Stimulated activated naive CD4-positive, alpha-beta T cell (primary cell): ENCODE data around the gene ST3GAL3.

Source experiments
- DNase-seq, 6 experiments: peaks; one replicate each; lab custom pipeline; 2025; lab: John Stamatoyannopoulos, UW

ST3GAL3 gene

GRCh38 chr1:43878854-43879253 is 171.5 kb downstream of the ST3GAL3 start:
- DNase-seq: peak in 1 of 6 experiments; percentile 7

GRCh38 chr1:43879414-43879813 is 172.1 kb downstream of the ST3GAL3 start:
- no peak for DNase-seq

GRCh38 chr1:43879996-43880395 is 172.7 kb downstream of the ST3GAL3 start:
- no peak for DNase-seq

DNA sequence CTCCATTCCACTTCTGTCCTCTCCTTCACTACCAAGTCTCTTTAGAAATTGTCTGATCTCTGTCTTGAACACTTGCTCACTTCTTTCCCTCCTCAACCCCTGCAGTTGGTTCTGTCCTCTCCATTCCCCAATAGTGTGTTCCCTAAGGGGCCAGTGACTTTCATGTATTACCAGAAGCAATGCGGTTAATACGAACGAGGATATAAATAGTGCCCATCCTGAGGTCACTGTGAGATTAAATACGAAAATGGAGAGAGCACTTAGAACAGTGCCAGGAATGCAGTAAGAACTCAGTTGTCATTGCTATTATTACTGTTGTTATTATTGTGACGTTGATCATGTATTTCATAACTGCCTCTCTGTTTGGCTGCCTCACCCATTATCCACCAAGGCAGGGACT is 173.3 kb downstream of the ST3GAL3 start:
- DNase-seq: no peak

DNA sequence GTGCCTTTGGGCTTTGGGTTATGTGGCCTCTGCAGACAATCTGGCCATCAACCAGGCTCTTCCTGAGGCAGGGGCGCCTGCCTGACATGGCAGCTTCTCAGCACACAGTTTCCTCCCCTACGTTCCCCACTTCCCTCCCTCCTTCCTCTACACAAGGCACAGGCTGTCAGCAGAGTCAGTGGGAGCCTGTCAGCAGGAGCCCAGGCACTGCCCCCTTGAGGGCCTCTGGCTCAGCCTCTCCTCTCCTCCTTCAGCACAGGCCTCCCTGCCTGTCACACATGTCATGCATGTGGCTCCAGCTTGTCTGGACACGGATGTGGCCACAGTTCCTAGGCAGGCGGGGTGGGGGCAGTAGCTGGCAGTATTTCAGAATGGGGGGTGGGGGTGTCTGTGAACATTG is 174.1 kb downstream of the ST3GAL3 start:
- no peak for DNase-seq

DNA sequence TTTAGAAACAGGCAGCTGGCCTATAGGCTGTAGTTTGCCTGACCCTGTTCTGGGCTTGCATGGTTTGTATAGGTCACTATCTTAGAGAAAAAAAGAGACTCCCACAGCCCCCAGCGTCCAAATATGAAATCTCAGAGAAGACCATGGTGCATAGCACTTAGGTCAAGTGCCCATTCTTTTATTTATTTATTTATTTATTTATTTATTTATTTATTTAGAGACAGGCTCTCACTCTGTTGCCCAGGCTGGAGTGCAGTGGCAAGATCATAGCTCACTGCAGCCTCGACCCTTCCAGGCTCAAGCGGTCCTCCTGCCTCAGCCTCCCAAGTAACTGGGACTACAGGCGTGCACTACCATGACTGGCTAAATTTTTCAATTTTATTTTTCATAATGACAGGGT is 175.4 kb downstream of the ST3GAL3 start:
- DNase-seq: no peak

- no peak for DNase-seq
Measured at GRCh38 chr1:43883321-43883720, 176.0 kb downstream of the ST3GAL3 start.

- DNase-seq: no peak
Measured at GRCh38 chr1:43885279-43885801, 178.0 kb downstream of the ST3GAL3 start.

GRCh38 chr1:43887748-43888147 is 180.4 kb downstream of the ST3GAL3 start:
- no peak for DNase-seq

DNA sequence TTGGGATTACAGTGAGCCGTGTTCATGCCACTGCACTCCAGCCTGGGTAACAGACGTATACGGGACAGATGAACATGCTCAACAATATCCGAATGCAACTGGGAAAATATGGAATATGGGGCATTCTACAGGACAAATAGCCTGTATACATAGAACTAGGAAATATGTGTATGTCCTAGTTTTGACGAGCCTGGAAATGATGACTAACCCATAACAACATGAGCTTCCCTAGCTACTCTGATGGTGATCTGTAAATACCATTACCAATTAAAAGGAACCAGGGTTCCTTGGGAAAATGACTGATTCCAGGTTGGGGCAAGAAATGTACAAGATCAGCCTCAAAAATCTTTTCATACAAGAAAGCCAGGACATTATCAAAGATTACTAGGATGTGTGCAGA is 183.5 kb downstream of the ST3GAL3 start:
- no peak for DNase-seq

DNA sequence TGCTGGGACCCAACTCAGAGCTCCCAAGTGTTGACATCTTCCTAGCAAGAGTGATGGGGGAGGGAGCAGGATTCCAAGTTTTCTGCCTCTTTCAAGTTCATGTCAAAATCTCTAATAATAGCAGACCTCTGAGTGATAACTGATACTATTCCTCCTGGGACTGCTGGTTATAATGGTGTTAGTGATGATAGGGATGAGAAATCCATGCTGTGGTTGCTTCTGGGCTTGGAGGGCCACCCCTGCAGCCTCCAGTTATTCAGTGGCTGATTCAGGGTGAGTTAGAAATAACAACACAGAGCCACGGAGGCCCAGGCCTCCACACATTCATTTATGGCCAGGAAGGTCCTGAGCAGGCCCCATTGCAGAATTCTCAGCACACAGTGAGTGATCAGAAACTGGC is 185.7 kb downstream of the ST3GAL3 start:
- no peak for DNase-seq

DNA sequence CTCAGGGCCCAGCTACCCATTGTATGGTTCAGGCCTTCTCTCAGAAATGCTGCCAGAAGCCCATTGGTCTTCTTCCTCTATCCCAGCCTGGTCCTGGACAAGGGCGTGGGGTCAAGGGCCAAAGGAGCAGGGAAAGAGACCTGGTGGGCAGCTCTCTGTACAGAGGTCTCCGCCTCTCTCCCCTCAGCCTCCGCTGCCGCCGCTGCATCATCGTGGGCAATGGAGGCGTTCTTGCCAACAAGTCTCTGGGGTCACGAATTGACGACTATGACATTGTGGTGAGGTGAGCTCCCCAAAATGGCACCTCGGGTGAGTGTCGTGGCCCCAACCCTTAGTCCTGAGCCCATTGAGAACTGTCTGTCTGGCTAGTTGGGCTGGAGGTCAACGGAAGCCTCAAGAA is 191.6 kb downstream of the ST3GAL3 start:
- no peak for DNase-seq

DNA sequence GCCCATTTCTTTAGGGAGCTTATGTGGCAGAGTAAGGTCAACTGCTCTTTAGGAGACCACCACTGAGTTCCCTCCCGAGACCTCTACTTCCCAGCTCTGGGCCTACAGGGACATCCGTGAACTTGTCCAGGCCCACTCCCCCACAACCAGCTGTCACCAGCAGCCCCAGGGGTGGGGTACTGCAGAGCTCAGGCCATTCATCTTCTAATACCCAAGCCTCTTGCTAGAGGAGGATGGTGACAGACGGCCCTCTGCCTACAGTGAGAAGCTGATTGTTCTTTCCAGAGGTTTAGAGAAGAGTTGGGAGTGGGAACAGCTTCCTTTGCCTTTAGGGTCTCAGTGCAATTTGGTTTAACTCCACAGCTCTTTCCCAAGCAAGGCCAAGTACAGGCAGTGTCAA is 193.1 kb downstream of the ST3GAL3 start:
- no peak for DNase-seq

DNA sequence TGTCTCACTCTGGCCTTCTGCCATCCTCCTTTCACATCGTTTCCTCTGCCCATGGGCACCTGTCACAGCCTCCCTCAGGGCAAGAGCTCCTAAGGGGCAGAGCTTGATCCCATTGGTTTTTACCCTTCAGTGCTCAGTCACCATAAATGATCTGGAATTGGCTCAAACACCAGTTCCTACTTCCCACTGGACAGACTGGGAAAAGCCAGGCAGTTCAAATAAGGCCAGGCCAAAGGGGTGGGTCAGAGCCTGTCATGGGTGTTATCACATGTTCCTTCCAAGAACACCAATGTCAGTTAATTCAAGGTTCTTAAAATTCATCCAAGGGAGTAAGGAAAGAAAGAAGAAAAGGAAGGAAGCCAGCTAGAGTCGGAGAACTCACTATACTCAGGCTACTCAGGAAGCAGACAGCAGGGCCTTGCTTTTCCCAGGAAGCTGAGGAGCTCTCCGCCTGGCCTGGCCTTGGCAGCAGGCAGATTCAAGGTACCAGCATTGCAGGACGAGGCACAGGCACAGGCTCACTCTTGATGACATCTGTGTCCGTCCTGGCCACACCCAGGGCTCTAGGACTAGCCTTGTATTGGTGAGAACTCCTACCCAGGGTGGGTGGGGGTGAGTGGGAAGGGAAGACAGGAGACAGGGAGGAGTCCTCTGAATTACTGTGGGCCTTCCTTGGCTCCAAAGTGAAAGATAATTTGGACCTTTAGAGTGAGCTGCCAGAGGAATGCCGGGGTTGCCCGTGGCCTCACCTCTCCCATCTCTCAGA is 194.0 kb downstream of the ST3GAL3 start:
- DNase-seq: no peak

GRCh38 chr1:43902058-43902831 is 194.9 kb downstream of the ST3GAL3 start:
- DNase-seq: no peak

- no peak for DNase-seq
Measured at GRCh38 chr1:43904660-43905551, 197.6 kb downstream of the ST3GAL3 start.

DNA sequence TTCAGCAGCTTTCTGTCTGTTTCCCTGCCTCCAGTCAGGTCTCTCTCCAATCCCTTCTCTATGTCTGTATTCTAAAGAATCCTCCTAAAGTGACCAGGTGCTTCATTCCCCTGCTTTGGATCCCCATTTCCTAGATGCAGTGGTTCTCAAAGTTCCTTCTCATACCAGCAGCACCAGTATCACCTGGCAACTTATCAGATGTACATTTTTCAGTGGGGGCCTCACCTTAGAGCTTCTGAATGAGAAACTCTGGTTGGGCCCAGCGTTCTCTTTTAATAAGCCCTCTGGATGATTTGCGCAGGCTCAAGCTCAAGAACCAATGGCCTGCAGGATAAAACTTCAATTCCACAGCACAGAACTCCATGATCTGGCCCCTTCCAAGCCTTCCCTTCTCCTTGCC is 200.9 kb downstream of the ST3GAL3 start:
- DNase-seq: no peak

DNA sequence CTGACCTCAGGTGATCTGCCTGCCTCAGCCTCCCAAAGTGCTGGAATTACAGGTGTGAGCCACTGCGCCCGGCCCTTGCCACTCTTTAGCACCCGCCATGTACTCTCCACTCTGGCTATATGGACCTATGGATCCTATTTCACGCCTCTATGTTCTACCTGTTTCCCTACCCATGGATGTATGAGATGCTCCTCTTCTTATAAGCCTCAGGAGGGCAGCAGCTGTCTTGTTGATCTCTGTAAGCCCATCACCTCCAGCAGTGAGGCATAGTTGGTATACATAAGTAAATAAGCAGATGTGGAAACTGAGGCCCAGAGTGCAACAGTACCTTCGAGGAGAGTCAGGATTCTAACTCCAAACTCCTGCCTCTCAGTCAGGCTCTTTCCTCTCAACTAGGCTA is 201.5 kb downstream of the ST3GAL3 start:
- no peak for DNase-seq

DNA sequence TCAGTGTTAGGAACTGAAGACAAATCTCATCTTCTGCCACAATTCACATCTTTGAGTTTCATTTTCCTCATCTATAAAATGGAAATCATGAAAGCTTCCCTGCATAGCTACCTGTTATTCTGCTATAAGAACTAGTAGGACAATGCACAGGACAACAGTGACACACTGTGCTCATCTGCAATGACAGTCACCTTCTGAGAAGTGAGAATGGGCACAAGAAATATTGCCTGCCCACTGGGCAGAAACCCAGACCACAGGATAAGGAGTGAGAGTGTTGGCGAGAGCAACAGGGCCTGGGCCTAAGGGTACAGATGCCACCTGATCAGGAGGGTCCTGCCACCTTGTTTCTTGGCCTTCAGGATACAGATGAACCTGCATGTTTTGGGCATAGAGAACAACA is 203.0 kb downstream of the ST3GAL3 start:
- DNase-seq: no peak

GRCh38 chr1:43912607-43913006 is 205.3 kb downstream of the ST3GAL3 start:
- no peak for DNase-seq

- no peak for DNase-seq
Measured at GRCh38 chr1:43913051-43913501, 205.7 kb downstream of the ST3GAL3 start.
